BJ (cell line): ENCODE results near the gene XXYLT1. TPM values are rescaled to one million over a fixed set of nuclear protein-coding genes. Genes with fewer than 3 reads are reported as not detected.
A peak's percentile ranks its signal among the peaks of the same experiment; 100 is the strongest.

Source experiments
- CTCF ChIA-PET: fragments of 350-600 bp; formaldehyde crosslinking; extraction: SDS; loops from one replicate; lab custom pipeline; 2021; ENCODE audit warnings: antibody characterized with exemption, inconsistent platforms; lab: Yijun Ruan, JAX
- POLR2A ChIA-PET: fragments of 300-600 bp; sonication (Branson Sonifier 250); formaldehyde crosslinking; extraction: SDS; loops from one replicate; lab custom pipeline; 2021; ENCODE audit warnings: antibody characterized with exemption; lab: Charles Lee
- DNase-seq: peaks from one replicate; pipeline ENCODE4 v3.0.0-alpha.2; 2011; ENCODE audit warnings: low read depth
- H3K27me3 ChIP-seq: 2 replicates; pipeline ENCODE4 v1.6.0; 2011; ENCODE audit warnings: low read length; ENCODE audit not compliant: control insufficient read depth, insufficient read depth
- H3K36me3 ChIP-seq: 2 replicates; pipeline ENCODE4 v1.5.1; 2011; ENCODE audit warnings: low read length; ENCODE audit not compliant: control insufficient read depth, insufficient read depth
- H3K4me3 ChIP-seq: 2 replicates; pipeline ENCODE4 v1.5.1; 2011; ENCODE audit warnings: low read depth, mild to moderate bottlenecking, control low read depth, low read length
- CTCF ChIP-seq: IDR thresholded peaks from 2 replicates; pipeline ENCODE4 v1.5.1; 2011; ENCODE audit warnings: low read depth, mild to moderate bottlenecking, control low read depth, inconsistent platforms, low read length, moderate library complexity; ENCODE audit not compliant: insufficient read depth
- polyA plus RNA-seq: library from polyadenylated mRNA; depleted of rRNA; stranded (reverse); fragments of >200 nt; gene quantifications from 2 replicates; pipeline ENCODE4 v1.2.3, GENCODE V29; 2011

Gene XXYLT1
- polyA plus RNA-seq, 1 experiment, result 33.5 TPM

- peak; percentile 30 for DNase-seq
- Histone ChIP-seq H3K36me3 (no peaks in the 10 kb centered on the region; the same call in 1 of the 2 replicates), H3K27me3 (no peaks in the 10 kb centered on the region), H3K4me3 (peak overlapping the region; percentile 91)
- peak; percentile 81 for TF ChIP-seq CTCF
- ChIA-PET CTCF (interaction anchor here (0.5 to 8.7 kb wide), 39 partner anchors 10 to 600 kb away, joined by 3 to 160 read pairs (median 4); partner anchors contain the start of genes ACAP2 and LSG1), POLR2A (no interaction called here)
These were observed 668 bp upstream of the XXYLT1 start for GRCh38 chr3:195271410-195272243.

- POLR2A ChIA-PET, result interaction anchor here (0.6 kb wide), 1 partner anchor 244 kb away, joined by 4 read pairs; no protein-coding TSS in a partner anchor
- CTCF ChIA-PET, result interaction anchor here (0.6 to 8.7 kb wide), 23 partner anchors 8 to 598 kb away, joined by 3 to 160 read pairs (median 5); partner anchors contain the start of genes FAM43A, LSG1 and PPP1R2
- peak; percentile 40 for TF ChIP-seq CTCF
- Histone ChIP-seq H3K4me3 (peak overlapping the region; percentile 91), H3K36me3 (peaks cover 4% of the 10 kb centered on the region), H3K27me3 (no peaks in the 10 kb centered on the region)
- no peak for DNase-seq
These were observed 711 bp downstream of the XXYLT1 start for GRCh38 chr3:195270079-195270816.

DNA sequence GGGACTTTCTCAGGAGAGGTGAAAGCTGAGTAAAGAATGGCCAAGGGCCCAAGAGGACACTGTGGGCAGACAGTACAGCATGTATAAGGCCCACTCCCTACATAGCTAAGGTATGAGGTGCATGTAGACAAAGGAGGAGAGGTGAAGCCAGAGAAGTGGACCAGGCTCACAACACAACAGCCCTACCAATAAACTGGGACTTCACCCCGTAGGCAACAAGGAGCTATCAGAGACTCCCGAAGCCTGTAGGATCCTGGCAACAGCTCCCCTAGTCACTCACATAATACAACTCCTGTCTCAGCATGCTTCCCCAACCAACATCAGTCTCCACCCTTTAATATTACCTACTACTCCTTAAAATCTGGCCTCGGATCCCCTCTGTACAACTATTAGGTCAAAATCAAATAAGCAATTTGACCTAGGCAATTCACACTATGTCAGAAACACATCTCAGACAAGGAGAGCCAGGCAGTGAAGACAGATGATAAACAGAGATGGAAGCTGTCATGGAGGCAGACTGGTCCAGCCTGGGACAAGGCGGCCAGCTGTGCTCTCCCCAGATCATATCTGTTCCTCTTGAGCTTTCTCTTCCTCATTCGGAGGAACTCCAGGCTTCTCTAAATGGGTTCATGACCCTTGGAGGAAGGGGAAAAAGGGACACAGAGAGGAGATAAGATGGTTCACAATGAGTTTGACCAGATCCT lies 1.4 kb downstream of the XXYLT1 start:
- ChIA-PET POLR2A (no interaction called here), CTCF (interaction anchor here (1.0 to 8.7 kb wide), 14 partner anchors 8 to 597 kb away, joined by 3 to 160 read pairs (median 14); partner anchors contain the start of genes FAM43A, LSG1 and PPP1R2)
- Histone ChIP-seq H3K36me3 (peaks cover 4% of the 10 kb centered on the region), H3K27me3 (no peaks in the 10 kb centered on the region), H3K4me3 (peak overlapping the region; percentile 91)
- DNase-seq, result no peak
- no peak for TF ChIP-seq CTCF

DNA sequence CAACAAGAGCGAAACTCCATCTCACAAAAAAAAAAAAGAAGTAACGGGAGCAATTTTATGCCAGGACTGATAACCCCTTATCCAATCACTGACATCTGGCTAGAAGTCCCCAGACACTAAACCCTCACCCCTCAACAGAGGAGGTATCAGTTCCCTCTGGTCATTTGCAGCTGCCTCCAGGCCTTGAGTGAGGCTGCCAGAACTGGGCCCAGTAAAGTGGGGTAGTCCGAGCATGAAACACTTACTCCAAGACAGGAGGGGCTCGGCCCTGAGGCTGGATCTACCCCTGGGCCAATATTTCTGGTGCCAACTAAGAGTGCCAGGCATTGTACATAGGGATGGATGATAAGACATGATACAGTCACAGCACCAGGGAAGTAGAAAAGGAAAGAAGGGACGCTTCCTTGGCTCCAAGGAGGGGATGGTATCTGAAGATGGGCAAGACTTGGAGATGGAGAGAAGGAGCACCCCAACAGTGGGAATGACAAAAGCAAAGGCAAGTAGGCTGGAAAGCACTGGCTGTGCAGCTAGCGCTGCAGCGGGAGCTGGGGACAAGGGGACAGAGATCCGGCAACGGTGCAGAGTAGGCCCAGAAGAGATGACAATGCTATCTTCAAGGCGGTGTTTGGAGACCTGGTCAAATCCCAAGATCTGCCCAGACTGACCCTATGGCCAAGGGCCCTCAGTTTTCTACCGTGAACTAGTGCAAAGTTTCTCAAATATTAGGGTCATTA lies 2.2 kb downstream of the XXYLT1 start:
- ChIA-PET CTCF (interaction anchor here (0.6 to 8.7 kb wide), 11 partner anchors 7 to 597 kb away, joined by 3 to 160 read pairs (median 9); partner anchors contain the start of genes FAM43A and LSG1), POLR2A (interaction anchor here (0.7 kb wide), 1 partner anchor 26 kb away, joined by 6 read pairs; no protein-coding TSS in a partner anchor)
- Histone ChIP-seq H3K27me3 (no peaks in the 10 kb centered on the region), H3K36me3 (peaks cover 4% of the 10 kb centered on the region), H3K4me3 (no peak overlapping the region)
- TF ChIP-seq CTCF, result no peak
- DNase-seq, result no peak
